Neuron (in vitro differentiated cells): ENCODE results near the gene CCDC138.

Source experiments
- H2AFZ ChIP-seq: one replicate; pipeline ENCODE4 v1.6.1; 2013; ENCODE audit warnings: low read depth, mild to moderate bottlenecking, inconsistent platforms, low read length, moderate library complexity
- H3K27me3 ChIP-seq: one replicate; pipeline ENCODE4 v1.6.1; 2013; ENCODE audit warnings: low read length; ENCODE audit not compliant: insufficient read depth
- H3K36me3 ChIP-seq: one replicate; pipeline ENCODE4 v1.6.1; 2013; ENCODE audit warnings: low read length; ENCODE audit not compliant: insufficient read depth
- H3K4me1 ChIP-seq: one replicate; pipeline ENCODE4 v1.6.1; 2013; ENCODE audit warnings: low read length; ENCODE audit not compliant: insufficient read depth
- H3K4me3 ChIP-seq: 2 replicates; pipeline ENCODE4 v1.5.1; 2013; ENCODE audit warnings: mild to moderate bottlenecking, low read length, moderate library complexity
- H3K9me3 ChIP-seq: one replicate; pipeline ENCODE4 v1.6.1; 2013; ENCODE audit warnings: low read length

Gene CCDC138

DNA sequence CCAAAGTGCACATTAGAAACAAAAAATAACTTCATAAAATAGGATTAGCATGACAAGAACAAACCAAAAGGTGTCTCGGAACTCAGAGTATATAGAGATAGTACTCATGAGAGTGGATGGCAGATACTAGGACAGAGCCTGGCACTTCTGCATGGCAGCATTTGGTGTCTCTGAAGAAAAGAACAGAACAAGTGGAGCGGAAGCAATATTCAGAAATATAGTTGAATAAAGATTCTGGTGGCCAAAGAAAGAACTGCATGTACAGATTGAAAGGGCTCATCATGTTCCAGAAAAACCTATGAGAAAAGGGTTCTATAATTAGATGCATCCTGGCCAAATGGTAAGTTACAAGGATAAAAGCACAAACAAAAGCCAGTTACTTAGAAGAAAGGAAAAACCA is 90.9 kb downstream of the CCDC138 start:
- Histone ChIP-seq H3K9me3 (peaks cover 8% of the 10 kb centered on the region), H2AFZ (no peak overlapping the region), H3K36me3 (peaks cover 14% of the 10 kb centered on the region), H3K4me1 (no peaks in the 10 kb centered on the region), H3K27me3 (no peaks in the 10 kb centered on the region), H3K4me3 (no peak overlapping the region)

DNA sequence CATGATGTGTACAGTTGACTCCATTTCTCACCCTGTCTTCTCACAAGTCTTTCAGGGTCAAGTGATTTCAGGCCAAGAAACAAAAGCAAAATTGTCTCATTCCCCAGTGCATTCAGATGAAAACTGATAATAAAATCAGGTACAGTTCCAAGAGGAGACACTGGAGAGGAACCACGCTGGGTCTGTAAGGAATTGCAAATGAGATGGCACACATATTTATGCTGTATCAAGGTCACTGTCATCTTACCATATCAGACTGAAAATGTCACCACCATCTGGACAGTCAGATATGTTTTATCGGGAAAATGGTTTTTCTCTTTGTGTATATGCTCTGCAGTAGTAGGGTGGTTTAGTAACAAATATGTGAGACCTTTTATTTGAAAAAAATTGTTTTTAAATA is 91.7 kb downstream of the CCDC138 start:
- no peaks in the 10 kb centered on the region for H3K27me3 ChIP-seq
- no peak overlapping the region for H2AFZ ChIP-seq
- H3K4me3 ChIP-seq: no peak overlapping the region
- H3K9me3 ChIP-seq: peaks cover 8% of the 10 kb centered on the region
- H3K36me3 ChIP-seq: peaks cover 14% of the 10 kb centered on the region
- no peaks in the 10 kb centered on the region for H3K4me1 ChIP-seq

DNA sequence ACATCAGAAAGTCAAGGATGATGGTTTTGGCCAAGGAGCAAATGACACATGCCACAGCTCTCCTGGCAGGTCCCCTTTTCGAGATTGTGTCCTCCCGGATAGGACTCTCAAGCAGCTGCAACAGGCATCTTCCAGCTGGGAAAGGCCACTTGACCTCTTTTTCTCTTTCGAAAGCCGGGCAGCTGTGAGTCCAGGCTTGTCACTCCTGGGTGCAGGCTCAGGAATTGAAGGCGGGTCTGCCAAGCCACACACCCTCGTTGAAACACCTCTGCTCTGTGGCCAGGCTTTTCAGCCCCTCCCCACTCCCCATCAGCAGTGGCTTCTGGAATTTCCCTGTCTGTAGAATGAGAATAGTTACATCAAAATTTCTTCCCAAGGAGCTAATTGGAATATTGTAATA is 98.0 kb downstream of the CCDC138 start:
- Histone ChIP-seq H3K27me3 (no peaks in the 10 kb centered on the region), H3K9me3 (peaks cover 12% of the 10 kb centered on the region), H3K4me1 (no peaks in the 10 kb centered on the region), H3K4me3 (no peak overlapping the region), H3K36me3 (no peaks in the 10 kb centered on the region), H2AFZ (no peak overlapping the region)

DNA sequence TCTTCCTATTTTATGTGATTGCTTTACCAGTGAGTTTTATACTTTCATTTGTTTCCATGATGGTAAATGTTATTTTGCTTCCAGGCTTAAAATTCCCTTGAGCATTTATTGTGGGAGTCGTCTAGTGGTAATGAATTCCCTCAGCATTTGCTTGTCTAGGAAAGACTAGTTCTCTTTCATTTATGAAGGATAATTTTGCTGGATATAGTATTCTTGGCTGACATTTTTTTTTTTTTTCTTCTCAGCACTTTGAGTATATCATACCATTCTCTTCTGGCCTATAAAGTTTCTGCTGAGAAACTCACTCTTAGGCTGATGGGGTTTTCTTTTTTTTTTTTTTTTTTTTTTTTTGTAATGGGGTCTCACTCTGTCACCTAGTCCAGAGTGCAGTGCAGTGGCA is 103.3 kb downstream of the CCDC138 start:
- Histone ChIP-seq H3K4me1 (no peaks in the 10 kb centered on the region), H3K36me3 (no peaks in the 10 kb centered on the region), H3K27me3 (no peaks in the 10 kb centered on the region)

DNA sequence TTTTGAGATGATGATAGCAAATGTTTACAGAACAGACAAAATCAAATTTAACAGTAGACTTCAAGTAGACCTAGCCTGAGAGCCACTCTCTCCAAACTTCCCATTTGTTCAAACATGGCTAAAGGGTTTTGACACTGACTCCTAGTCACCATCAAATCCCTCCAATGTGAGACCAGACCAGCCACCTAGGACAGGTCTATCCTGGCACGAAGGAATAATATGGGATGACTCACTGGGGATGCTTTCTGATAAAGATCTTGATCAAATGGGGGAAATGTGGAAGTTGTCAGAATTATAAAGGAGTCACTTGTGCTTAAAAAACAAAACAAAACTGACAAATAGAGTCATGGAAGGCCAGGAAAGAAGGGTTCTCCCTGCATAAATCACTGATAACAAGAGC is 106.7 kb downstream of the CCDC138 start:
- Histone ChIP-seq H3K9me3 (peaks cover 7% of the 10 kb centered on the region), H3K27me3 (no peaks in the 10 kb centered on the region), H3K4me1 (no peaks in the 10 kb centered on the region), H3K4me3 (no peak overlapping the region), H2AFZ (no peak overlapping the region), H3K36me3 (no peaks in the 10 kb centered on the region)

More for the DNA sequence above, 103.3 kb downstream of the CCDC138 start:
- H3K4me3 ChIP-seq: no peak overlapping the region
- H2AFZ ChIP-seq: no peak overlapping the region
- H3K9me3 ChIP-seq: peaks cover 11% of the 10 kb centered on the region

GRCh38 chr2:108894766-108895165 is 108.2 kb downstream of the CCDC138 start:
- Histone ChIP-seq H2AFZ (no peak overlapping the region), H3K4me3 (no peak overlapping the region), H3K4me1 (no peaks in the 10 kb centered on the region)

DNA sequence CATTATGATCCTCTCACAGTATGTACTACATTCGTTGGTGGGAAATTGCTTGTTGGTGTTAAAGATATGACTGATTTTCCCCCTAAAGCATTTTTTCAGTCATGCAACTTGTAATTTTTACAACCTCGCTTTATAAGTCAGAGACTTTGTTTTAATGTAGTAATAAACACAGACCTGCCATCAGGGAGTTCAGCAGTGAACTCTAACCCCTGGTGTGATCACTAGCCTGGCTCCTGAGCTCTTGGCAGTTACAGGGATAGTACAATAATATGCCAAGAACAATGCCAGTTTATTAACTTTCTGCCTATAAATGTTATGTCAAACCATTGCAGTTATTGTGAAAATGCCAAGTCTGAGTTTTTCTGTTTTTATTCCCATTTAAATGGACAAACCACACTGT is 108.6 kb downstream of the CCDC138 start:
- Histone ChIP-seq H3K4me1 (no peaks in the 10 kb centered on the region), H3K27me3 (no peaks in the 10 kb centered on the region), H3K4me3 (no peak overlapping the region), H2AFZ (no peak overlapping the region), H3K9me3 (peaks cover 6% of the 10 kb centered on the region), H3K36me3 (no peaks in the 10 kb centered on the region)

More at GRCh38 chr2:108894766-108895165, 108.2 kb downstream of the CCDC138 start:
- Histone ChIP-seq H3K36me3 (no peaks in the 10 kb centered on the region), H3K27me3 (no peaks in the 10 kb centered on the region), H3K9me3 (peaks cover 7% of the 10 kb centered on the region)

DNA sequence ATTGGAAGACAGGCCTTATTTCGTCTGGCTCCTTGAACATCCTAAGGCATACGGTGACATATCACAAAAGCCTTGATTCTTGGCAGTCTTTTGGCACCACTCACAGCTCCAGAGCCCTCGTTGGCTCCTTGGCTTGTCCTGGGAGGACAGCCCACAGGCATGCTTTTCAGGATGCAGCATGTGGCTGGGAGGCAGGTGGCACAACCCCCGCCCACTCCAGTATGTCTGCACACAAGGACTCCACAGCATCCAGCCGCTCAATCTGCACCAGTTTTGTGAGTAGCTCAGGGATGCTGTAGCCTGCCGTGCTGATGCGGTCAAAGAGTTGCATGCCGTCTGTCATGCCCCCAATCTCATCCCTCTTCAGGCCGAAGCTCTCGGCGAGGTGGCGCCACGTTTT is 110.2 kb downstream of the CCDC138 start:
- Histone ChIP-seq H2AFZ (no peak overlapping the region), H3K27me3 (no peaks in the 10 kb centered on the region), H3K4me1 (no peaks in the 10 kb centered on the region), H3K4me3 (no peak overlapping the region), H3K9me3 (peaks cover 2% of the 10 kb centered on the region), H3K36me3 (no peaks in the 10 kb centered on the region)

DNA sequence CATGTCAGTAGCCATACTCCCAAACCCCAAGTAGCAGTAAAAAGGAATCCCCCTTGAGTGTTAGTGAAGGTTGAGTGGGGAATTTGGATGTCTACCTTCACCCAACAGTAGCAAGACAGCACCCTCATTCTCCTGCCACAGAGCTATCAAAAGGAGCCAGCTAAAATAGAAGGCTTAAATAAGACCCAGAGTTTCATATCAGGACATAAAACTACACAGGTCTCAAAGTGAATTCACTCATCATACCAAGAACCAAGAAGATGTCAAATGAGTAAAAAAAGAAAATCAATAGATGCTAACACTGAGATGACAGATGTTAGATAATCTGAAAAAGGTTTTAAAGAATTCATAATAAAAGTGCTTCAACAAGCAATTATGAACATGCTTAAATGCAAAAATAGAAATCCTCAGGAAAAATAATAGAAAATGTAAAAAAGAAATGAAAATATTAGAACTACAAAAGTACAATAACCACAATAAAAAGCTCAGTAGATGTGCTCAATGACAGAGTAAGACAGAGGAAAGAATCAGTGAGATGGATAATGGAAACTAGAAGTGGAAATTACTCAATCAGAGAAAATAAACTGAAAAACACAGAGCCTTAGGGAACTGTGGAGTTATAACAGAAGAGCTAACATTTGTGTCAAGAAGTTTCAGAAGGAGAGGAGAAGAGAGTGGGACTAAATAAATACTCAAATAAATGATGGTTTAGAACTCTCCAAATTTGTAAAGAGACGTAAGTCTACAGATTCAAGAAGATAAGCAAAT is 111.9 kb downstream of the CCDC138 start:
- Histone ChIP-seq H3K27me3 (no peaks in the 10 kb centered on the region), H3K36me3 (no peaks in the 10 kb centered on the region), H3K4me1 (no peaks in the 10 kb centered on the region), H2AFZ (no peak overlapping the region), H3K4me3 (no peak overlapping the region), H3K9me3 (no peaks in the 10 kb centered on the region)

GRCh38 chr2:108904680-108905079 is 118.1 kb downstream of the CCDC138 start:
- Histone ChIP-seq H3K4me3 (no peak overlapping the region), H2AFZ (no peak overlapping the region), H3K36me3 (no peaks in the 10 kb centered on the region), H3K9me3 (no peaks in the 10 kb centered on the region), H3K27me3 (no peaks in the 10 kb centered on the region), H3K4me1 (peaks cover 2% of the 10 kb centered on the region)

GRCh38 chr2:108905176-108905575 is 118.6 kb downstream of the CCDC138 start:
- H2AFZ ChIP-seq: no peak overlapping the region
- peaks cover 2% of the 10 kb centered on the region for H3K4me1 ChIP-seq
- no peaks in the 10 kb centered on the region for H3K36me3 ChIP-seq
- no peaks in the 10 kb centered on the region for H3K27me3 ChIP-seq
- no peaks in the 10 kb centered on the region for H3K9me3 ChIP-seq
- H3K4me3 ChIP-seq: no peak overlapping the region

DNA sequence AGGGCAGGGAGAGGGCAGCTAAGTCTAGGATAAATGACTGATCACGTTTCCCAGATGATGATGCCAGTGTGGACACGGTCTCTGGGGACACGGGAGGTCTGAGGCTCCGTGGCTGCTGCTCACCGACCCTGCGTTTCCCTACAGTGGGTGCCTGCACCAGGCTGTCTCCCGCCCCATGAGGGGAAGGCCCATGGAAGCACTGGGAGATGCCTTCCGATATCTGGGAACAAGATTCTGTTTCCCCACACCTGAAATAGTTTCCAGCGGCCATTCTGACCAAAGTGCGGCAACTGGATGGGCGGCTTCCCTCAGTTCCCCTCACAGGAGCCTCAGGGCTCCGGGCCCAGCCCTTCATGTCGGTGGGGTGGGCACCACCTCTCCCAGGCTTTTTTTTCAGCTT is 119.3 kb downstream of the CCDC138 start:
- H3K27me3 ChIP-seq: no peaks in the 10 kb centered on the region

GRCh38 chr2:108906403-108907077 is 120.0 kb downstream of the CCDC138 start:
- Histone ChIP-seq H3K4me1 (peaks cover 2% of the 10 kb centered on the region), H3K9me3 (no peaks in the 10 kb centered on the region), H3K4me3 (no peak overlapping the region), H3K27me3 (no peaks in the 10 kb centered on the region), H2AFZ (no peak overlapping the region), H3K36me3 (no peaks in the 10 kb centered on the region)

More for the DNA sequence above, 119.3 kb downstream of the CCDC138 start:
- Histone ChIP-seq H3K4me3 (no peak overlapping the region), H3K36me3 (no peaks in the 10 kb centered on the region), H3K4me1 (peaks cover 2% of the 10 kb centered on the region), H2AFZ (no peak overlapping the region), H3K9me3 (no peaks in the 10 kb centered on the region)
